Loucy (cell line): ENCODE data around the gene PYGM.

Experiments used
- H2AFZ ChIP-seq: fragments of 200-600 bp; sonication (generic); 2 replicates; pipeline ENCODE4 v1.6.0; 2016; ENCODE audit warnings: antibody characterized with exemption, mild to moderate bottlenecking, low read length, moderate library complexity
- H3F3A ChIP-seq: fragments of 200-600 bp; 2 replicates; pipeline ENCODE4 v1.6.0; 2016; ENCODE audit warnings: antibody characterized with exemption, low read depth, mild to moderate bottlenecking
- H3K27me3 ChIP-seq: fragments of 200-600 bp; sonication (generic); 2 replicates; pipeline ENCODE4 v1.6.1; 2014; ENCODE audit warnings: low read length, mild to moderate bottlenecking; ENCODE audit not compliant: insufficient read depth, poor library complexity, severe bottlenecking
- H3K36me3 ChIP-seq: fragments of 200-600 bp; sonication (generic); 2 replicates; pipeline ENCODE4 v1.6.1; 2016; ENCODE audit warnings: low read length; ENCODE audit not compliant: insufficient read depth
- H3K4me1 ChIP-seq: fragments of 200-600 bp; sonication (generic); 2 replicates; pipeline ENCODE4 v1.5.1; 2014; ENCODE audit warnings: low read length, mild to moderate bottlenecking; ENCODE audit not compliant: insufficient read depth, poor library complexity, severe bottlenecking
- H3K4me2 ChIP-seq: fragments of 200-600 bp; sonication (generic); 2 replicates; pipeline ENCODE4 v1.6.0; 2014; ENCODE audit warnings: antibody characterized with exemption, low read length, low read depth, mild to moderate bottlenecking; ENCODE audit not compliant: poor library complexity, severe bottlenecking
- H3K4me3 ChIP-seq: fragments of 200-600 bp; sonication (generic); 2 replicates; pipeline ENCODE4 v1.5.1; 2014; ENCODE audit warnings: low read length, mild to moderate bottlenecking, mixed read lengths; ENCODE audit not compliant: poor library complexity, severe bottlenecking
- H3K79me2 ChIP-seq: fragments of 200-600 bp; sonication (generic); 2 replicates; pipeline ENCODE4 v1.6.1; 2014; ENCODE audit warnings: low read length; ENCODE audit not compliant: insufficient read depth
- H3K9ac ChIP-seq: fragments of 200-600 bp; sonication (generic); 2 replicates; pipeline ENCODE4 v1.6.0; 2014; ENCODE audit warnings: mild to moderate bottlenecking, low read depth, low read length, moderate library complexity; ENCODE audit not compliant: poor library complexity, severe bottlenecking
- H3K9me2 ChIP-seq: fragments of 200-600 bp; sonication (generic); replicated peaks from 2 replicates; pipeline ENCODE4 v1.6.1; 2016; ENCODE audit warnings: low read depth, low read length, mixed read lengths
- H3K9me3 ChIP-seq: fragments of 200-600 bp; sonication (generic); 2 replicates; pipeline ENCODE4 v1.6.1; 2014; ENCODE audit warnings: mild to moderate bottlenecking, antibody characterized with exemption, low read length, low read depth; ENCODE audit not compliant: insufficient read depth
- H4K20me1 ChIP-seq: fragments of 200-600 bp; sonication (generic); 2 replicates; pipeline ENCODE4 v1.6.0; 2014; ENCODE audit warnings: antibody characterized with exemption, low read length, mild to moderate bottlenecking; ENCODE audit not compliant: insufficient read depth, poor library complexity, severe bottlenecking
- CTCF ChIP-seq: fragments of 200-600 bp; sonication (generic); conservative IDR thresholded peaks from 2 replicates; pipeline ENCODE4 v1.5.1; 2014; ENCODE audit warnings: mild to moderate bottlenecking, antibody characterized with exemption, low read length
- EZH2phosphoT487 ChIP-seq: fragments of 200-600 bp; IDR thresholded peaks from 2 replicates; pipeline ENCODE4 v1.6.1; 2018; ENCODE audit warnings: antibody characterized with exemption, mild to moderate bottlenecking, moderate library complexity, borderline replicate concordance

PYGM gene

GRCh38 chr11:64729851-64730382 is 29.9 kb downstream of the PYGM start:
- H3K9me2 ChIP-seq, result no peaks in the 10 kb centered on the region
- H3K9ac ChIP-seq, result no peak overlapping the region
- H3K4me3 ChIP-seq, result no peak overlapping the region
- H3K4me2 ChIP-seq, result no peak overlapping the region
- H3F3A ChIP-seq, result no peaks in the 10 kb centered on the region
- no peaks in the 10 kb centered on the region for H3K79me2 ChIP-seq
- H3K27me3 ChIP-seq, result no peaks in the 10 kb centered on the region
- H3K36me3 ChIP-seq, result peaks cover 13% of the 10 kb centered on the region; the same call in 1 of the 2 replicates
- H2AFZ ChIP-seq, result no peak overlapping the region
- H3K9me3 ChIP-seq, result no peaks in the 10 kb centered on the region
- H4K20me1 ChIP-seq, result no peaks in the 10 kb centered on the region
- no peak for TF ChIP-seq EZH2phosphoT487
- no peak for TF ChIP-seq CTCF
- H3K4me1 ChIP-seq, result peaks cover under 1% of the 10 kb centered on the region

GRCh38 chr11:64728757-64729365 is 30.9 kb downstream of the PYGM start:
- H3K36me3 ChIP-seq, result peaks cover 7% of the 10 kb centered on the region; the same call in 1 of the 2 replicates
- H3K4me1 ChIP-seq, result peaks cover 11% of the 10 kb centered on the region
- no peaks in the 10 kb centered on the region for H3K27me3 ChIP-seq
- H3K79me2 ChIP-seq, result no peaks in the 10 kb centered on the region
- no peak overlapping the region for H3K9ac ChIP-seq
- H2AFZ ChIP-seq, result no peak overlapping the region
- TF ChIP-seq EZH2phosphoT487, result no peak
- no peaks in the 10 kb centered on the region for H3K9me3 ChIP-seq
- H3K4me2 ChIP-seq, result no peak overlapping the region
- no peaks in the 10 kb centered on the region for H3F3A ChIP-seq
- no peaks in the 10 kb centered on the region for H3K9me2 ChIP-seq
- no peak overlapping the region for H3K4me3 ChIP-seq
- H4K20me1 ChIP-seq, result no peaks in the 10 kb centered on the region

DNA sequence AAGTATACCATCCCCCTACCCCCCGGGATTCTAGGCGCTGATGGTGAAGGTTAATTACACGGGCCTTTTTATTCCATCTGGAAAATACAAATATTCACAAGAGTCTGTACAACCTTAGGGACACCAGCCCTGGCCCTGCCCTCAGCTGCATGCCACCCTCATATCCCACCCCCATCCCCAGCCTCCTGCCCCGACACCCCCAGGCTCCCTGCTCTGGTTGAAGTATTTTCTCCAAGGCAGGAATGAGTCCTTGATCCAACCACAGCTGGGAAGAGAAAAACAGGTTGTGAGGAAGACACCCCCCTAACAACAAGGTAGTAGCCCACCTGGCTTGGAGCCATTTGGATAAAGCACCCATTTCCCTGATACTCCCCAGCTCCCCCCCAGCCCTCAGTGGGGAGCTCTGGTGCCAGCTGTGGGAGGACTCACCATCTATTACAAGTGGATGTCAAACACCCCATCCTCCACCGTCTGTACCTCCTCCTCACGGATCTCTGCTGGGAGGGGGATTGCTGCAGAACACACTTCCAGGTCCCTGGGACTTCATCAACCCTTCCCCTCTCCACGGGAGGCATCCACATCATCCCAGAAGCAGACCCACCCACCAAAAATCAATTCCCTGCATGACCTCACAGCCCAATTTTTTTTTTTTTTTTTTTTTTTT is 32.8 kb downstream of the PYGM start:
- no peak overlapping the region for H3K9ac ChIP-seq
- H3K36me3 ChIP-seq, result peaks cover 7% of the 10 kb centered on the region; the same call in 1 of the 2 replicates
- H3K9me3 ChIP-seq, result no peaks in the 10 kb centered on the region
- H3F3A ChIP-seq, result no peaks in the 10 kb centered on the region
- peaks cover 18% of the 10 kb centered on the region for H3K4me1 ChIP-seq
- no peak overlapping the region for H2AFZ ChIP-seq
- no peaks in the 10 kb centered on the region for H3K79me2 ChIP-seq
- TF ChIP-seq EZH2phosphoT487, result no peak
- no peak for TF ChIP-seq CTCF
- no peak overlapping the region for H3K4me2 ChIP-seq
- no peaks in the 10 kb centered on the region for H4K20me1 ChIP-seq
- no peaks in the 10 kb centered on the region for H3K9me2 ChIP-seq
- no peak overlapping the region for H3K4me3 ChIP-seq
- H3K27me3 ChIP-seq, result no peaks in the 10 kb centered on the region
